NCI-H1694 treated with DMSO at 0.1 percent for 48 hours (cell line): ENCODE data around the gene LAIR2.
A peak's percentile ranks its signal among the peaks of the same experiment; 100 is the strongest.

Experiments
- DNase-seq: peaks from one replicate; lab custom pipeline; 2025; lab: John Stamatoyannopoulos, UW

The LAIR2 gene, protein sequence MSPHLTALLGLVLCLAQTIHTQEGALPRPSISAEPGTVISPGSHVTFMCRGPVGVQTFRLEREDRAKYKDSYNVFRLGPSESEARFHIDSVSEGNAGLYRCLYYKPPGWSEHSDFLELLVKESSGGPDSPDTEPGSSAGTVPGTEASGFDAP

DNA sequence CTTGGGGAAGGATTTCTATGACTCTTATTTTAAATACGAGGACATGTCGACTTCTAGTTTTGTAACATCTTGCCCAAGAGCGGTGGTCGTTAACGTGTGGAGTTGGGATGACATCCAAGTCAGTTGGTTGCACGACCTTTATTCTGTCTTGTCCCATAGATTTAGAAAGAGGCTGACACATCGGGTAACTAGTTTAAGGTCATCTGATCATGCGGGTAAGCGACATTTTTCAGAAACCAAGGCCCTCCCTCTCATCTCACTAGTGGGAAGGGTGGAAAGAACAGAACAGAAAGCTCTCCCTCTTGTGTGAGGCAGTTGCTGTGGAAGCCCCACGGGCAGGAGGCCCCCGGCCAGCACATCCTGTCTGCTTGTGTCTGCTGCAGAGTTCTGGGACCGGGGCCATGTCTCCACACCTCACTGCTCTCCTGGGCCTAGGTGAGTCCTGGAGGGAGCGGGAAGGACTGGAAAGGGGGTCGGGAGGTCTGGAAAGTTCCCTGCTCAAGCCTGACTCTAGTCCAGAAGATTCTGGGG is at the start of gene LAIR2:
LAIR2 (plus strand) TSS at position 314 of the 531 bp plus-strand sequence; CDS start at position 402, 88 bp downstream.
- no peak for DNase-seq

DNA sequence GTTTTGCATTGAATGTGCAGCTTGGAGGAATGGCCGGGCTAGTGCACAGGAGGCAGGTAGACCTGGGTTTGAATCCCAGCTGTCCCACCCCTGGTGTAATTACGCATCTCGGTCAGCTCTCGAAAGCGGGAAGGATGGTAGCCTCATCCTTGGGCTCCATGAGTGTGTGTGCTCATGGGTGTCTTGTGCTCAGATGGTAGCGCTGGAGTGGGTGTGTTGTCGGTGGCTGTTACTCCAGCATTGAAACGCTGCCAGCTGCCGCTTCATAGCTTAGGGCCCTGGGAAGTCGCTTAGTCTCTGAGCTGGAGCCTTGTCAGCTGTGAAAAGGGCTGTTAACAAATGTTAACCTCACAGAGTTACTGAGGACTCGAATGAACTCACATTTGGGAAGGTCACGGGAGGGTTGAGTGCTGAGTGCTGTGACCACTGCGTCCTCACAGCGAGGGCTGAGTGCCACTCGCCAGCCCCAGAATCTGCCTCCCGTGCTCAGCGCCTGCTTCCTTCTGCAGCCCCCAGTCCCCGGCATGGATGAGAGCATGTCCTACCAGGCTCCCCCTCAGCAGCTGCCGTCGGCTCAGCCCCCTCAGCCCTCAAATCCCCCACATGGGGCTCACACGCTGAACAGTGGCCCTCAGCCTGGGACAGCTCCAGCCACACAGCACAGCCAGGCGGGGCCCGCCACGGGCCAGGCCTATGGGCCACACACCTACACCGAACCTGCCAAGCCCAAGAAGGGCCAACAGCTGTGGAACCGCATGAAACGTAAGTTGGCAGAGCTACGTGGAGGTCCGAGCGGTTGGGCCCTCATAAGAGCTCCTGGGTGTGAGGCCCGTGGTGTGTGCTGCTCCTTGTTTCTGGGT is 48.5 kb upstream of the LAIR2 start:
- DNase-seq = no peak

DNA sequence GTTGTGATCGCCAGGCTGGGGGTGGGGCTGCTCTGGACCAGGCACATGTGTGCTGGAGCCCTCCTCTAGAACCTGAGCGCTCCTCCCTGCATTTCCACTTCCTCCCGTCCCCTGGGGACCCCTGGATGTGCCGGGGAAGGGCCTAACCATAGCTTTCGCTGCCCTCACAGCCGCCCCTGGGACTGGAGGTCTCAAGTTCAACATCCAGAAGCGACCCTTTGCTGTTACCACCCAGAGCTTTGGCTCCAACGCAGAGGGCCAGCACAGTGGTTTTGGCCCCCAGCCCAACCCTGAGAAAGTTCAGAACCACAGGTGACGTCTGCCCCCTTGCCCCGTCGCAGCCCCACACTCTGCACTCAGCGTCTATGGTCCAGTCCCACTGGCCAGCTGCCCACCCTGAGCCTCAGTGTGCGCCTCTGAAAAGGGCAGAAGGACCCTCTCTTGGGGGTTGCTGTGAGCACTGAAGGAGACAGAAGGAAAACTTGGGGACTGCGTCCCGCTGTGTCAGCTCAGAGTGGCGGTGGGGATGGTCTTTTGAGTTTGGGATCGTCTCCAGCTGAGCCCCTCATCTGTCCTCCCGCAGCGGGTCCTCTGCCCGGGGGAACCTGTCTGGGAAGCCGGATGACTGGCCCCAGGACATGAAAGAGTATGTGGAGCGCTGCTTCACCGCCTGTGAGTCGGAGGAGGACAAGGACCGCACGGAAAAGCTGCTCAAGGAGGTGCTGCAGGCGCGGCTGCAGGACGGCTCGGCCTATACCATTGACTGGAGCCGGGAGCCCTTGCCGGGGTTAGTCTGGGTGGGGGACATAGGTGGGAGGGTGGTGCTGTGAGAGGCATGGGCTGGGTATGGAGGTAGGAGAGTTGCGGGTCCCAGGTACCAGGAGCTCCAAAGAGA is 47.6 kb upstream of the LAIR2 start:
- DNase-seq = no peak

DNA sequence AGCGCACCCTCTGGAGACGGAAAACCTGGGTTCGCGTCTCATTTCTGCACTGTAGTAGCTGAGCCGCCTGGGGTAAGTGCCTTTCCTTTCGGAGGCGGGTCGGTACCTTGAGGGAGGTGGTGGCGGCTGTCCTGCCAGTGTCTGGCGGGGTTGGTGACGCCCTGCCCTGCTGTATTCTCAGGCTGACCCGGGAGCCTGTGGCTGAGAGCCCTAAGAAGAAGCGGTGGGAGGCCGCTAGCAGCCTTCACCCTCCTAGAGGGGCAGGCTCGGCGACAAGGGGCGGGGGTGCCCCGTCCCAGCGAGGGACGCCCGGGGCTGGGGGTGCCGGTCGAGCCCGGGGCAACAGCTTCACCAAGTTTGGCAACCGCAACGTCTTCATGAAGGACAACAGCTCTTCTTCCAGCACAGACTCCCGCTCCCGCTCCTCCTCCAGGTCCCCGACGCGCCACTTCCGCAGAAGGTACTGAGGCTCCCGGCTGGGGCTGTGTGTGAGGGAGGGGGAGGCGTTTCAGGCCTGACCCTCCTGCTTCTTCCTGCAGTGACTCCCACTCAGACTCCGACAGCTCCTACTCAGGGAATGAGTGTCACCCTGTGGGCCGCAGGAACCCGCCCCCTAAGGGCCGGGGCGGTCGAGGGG is 46.7 kb upstream of the LAIR2 start:
- DNase-seq = no peak

DNA sequence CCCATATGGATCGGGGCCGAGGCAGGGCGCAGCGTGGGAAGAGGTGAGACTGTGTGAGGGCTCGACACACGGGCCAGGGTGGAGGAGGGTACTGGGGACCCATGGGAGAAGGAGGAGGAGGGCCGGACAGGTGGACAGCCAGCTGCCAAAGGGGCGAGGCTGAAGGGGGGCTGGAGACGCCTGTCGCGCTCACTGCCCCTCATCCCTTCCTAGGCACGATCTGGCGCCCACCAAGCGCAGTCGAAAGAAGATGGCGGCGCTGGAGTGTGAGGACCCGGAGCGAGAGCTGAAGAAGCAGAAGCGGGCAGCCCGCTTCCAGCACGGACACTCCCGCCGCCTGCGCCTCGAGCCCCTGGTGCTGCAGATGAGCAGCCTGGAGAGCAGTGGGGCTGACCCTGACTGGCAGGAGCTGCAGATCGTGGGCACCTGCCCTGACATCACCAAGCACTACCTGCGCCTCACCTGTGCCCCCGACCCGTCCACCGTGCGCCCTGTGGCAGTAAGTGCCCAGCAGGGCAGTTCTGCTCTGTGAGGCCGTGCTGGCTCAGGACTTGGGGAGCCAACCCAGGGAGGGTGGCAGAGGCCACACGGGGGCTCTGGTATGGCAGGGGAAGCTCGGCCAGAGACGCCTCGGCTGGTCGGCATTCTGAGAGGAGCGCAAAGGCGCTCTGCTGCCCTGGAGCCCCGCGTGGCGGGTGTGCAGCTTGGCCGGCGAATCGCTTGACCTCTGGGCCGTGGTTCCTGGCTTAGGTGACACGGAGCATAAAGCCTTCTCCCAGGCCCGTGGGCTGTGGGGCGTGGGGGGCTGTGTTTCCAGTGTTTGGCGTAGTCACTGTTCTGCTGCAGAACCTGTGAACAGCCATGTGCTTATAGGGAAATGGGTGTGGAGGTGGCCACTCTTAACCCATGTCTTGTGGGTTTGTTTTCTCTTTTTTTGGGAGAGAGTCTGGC is 45.9 kb upstream of the LAIR2 start:
- DNase-seq = no peak

DNA sequence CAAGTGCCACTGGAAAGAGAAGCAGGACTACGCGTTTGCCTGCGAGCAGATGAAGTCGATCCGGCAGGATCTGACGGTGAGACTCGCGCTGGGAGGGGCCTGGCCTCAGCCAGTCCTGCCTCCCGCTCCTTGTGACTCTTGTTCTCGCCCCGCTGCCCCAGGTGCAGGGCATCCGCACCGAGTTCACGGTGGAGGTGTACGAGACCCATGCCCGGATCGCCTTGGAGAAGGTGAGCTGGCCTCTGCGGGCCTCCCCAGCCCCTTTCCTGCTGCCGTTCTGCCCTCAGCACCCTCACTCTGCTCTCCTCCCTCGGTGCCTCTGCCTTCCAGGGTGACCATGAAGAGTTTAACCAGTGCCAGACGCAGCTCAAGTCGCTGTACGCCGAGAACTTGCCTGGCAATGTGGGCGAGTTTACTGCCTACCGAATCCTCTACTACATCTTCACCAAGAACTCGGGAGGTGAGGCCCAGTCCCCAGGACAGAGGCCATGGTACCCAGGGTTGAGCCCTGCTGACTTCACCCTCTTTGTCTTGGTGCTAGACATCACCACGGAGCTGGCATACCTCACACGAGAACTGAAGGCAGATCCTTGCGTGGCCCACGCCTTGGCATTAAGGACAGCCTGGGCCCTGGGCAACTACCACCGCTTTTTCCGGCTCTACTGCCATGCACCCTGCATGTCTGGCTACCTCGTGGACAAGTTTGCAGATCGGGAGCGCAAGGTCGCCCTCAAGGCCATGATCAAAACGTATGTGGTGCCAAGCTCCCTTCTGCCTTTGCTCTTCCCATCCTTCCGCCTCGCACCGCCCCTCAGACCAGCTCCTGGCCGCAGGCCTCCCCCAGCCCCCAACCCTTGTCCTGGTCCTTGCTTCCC is 44.6 kb upstream of the LAIR2 start:
- no peak for DNase-seq

DNA sequence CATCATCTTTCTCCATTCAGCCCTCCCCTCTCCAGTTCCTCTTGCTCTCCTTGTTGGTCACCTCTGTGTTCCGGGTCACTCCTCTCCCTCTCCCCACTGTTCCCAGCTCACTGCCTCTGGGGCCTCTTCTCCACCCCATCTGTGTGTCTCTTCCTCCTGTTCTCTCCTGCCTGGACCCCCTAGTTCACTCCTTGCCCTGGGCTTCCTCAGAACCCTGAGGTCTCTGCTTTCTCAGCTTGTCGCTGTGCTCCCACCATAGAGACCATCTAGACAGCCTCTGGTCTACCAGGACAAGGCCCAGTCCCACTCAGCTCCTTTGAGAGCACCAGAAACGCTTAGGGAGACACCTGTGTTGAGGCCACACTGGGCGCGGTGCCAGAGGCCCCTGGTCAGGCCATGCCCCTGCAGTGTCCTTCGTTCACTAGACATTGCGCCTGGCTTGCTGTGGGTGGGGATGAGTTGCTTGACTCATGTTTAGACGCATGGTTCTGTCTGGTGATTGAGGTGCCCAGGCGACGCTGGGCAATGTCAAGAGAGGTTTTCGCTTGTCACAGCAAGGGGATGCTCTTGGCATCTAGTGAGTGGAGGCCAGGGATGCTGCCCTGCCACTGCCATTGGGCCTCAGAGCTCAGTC is 43.9 kb upstream of the LAIR2 start:
- no peak for DNase-seq

DNA sequence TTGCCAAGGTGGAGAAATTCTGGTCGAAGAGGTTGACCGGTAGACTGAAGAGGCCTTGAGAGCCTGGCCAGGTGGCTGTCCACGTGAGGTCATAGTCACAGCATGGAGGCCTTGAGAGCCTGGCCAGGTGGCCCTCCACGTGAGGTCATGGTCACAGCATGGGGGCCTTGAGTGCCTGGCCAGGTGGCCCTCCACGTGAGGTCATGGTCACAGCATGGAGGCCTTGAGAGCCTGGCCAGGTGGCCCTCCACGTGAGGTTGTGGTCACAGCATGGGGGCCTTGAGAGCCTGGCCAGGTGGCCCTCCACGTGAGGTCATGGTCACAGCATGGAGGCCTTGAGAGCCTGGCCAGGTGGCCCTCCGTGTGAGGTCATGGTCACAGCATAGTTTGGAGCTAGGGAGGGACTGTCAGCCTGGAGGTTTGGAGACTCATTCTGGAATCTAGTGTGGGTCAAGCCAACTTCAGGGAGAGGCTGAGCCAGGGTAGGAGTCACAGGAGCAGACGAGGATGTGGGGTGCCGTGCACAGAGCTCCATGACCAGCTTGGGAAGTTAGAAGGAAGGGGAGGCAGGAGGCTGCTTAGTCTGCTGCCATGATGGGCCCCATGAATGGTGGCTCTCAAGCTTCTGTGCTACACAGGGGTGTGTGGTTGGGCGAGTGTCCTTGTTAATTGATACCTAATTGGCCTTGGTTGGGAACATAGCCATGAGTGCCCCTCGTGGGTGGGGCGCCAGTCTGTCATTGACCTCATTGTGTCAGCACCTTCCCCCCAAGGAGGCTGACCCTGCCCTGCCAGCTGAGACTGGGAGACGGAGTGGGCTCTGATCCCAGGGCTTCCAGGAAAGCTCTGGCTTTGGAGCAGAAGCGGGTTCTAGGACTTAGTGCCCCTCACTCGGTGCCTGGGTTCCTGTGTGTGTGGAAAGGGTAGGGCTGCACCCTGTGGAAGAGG is 43.1 kb upstream of the LAIR2 start:
- no peak for DNase-seq

DNA sequence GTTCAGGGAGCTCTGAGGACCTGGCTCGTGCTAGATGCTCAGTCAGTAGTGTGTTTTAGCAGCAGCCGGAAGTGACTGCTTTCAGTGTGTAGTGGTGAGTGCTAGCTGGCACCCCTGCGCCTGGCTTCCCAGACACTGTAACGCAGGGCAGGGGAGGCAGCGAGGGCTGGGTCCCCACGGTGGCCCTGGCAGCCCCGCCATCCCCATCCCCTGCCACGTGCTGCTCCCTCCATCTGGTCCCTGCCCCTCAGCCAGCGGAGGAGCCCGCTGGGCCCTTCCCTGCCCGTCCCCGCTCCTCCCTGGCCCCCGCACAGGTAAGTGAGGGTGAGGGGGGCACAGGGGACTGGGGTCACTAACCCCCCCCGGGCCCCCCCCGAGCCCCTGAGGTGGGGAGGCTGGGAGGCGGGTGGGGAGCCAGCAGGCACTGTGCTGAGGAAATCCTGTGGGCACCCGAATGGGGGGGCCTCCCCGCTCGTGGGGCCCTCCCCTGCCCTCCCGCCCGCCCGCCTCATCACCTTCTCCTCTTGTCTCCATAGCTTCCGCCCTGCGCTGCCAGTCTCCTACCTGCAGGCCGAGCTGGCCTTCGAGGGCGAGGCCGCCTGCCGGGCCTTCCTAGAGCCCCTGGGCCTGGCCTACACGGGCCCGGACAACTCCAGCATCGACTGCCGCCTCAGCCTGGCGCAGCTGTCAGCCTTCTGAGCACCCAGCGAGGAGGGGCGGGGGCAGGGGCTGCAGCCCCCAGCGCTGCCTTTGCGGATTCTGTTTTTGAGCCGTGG is 42.2 kb upstream of the LAIR2 start:
- no peak for DNase-seq

DNA sequence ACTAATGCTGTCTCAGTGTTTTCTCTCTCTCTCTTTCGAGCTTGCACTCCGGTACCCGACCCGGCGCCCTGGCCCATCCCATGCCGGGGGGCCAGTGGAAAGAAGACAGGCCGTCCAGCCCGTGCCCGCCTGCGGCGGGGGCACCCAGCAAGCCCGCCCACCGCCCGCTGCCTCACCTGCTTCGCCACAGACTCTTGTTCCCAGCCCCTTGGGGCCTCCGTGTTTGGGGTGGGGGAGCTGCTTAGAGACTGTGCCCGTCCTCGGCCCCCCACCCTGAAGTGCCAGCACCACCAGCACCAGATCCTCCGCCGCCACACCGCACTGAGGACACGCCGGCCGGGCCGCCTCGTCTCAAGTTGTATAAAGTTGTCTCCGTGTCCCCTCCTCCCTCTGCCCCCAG is 41.4 kb upstream of the LAIR2 start:
- no peak for DNase-seq

DNA sequence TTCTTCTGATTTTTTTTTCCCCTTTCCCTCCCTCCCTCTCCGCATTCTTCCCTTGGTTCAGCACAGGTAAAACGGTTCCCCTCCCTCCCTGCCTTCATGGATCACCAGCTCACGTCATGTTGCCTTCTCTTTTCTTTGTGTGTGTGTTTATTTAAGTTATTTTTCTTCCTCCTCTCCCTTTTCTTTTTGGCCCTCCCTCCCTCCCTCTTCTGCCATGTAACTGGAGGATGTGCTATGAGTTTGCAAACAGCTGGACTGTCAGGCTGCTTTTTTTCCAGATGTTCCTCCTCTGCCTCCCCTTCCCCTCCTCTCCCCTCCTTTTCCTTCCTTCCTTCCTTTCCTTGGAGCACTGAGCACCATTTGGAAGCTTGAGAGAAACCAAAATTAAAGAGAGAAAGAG is 41.0 kb upstream of the LAIR2 start:
- no peak for DNase-seq

DNA sequence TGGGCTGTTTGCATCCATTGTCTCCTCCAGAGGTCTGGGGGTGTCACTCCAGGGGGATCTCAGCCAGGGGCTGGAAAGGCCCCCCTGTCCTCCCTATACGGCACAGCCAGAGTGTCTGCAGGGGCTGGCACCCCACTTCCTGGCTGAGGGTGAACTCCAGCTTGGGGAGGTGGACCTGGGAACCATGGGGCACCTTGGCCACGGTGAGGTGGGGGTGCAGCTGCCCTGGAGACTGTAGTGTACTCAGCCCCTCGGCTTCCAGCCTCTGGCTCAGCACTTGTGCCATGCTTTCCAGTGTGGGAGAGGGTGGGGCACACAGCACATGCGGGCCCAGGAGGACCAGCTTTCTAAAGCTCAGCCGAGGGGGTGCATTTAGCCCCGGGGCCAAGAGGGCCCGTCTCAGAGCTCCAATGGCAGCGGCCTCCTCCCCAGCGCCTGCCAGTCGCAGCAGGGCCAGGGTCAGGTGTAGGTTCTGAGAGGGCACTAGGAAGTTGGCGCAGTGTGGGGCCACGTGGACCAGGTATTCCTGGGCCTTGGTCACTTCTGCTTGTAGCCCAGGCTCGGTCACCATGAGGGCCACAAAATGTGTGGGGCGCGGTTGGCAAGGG is 40.5 kb upstream of the LAIR2 start:
- no peak for DNase-seq

DNA sequence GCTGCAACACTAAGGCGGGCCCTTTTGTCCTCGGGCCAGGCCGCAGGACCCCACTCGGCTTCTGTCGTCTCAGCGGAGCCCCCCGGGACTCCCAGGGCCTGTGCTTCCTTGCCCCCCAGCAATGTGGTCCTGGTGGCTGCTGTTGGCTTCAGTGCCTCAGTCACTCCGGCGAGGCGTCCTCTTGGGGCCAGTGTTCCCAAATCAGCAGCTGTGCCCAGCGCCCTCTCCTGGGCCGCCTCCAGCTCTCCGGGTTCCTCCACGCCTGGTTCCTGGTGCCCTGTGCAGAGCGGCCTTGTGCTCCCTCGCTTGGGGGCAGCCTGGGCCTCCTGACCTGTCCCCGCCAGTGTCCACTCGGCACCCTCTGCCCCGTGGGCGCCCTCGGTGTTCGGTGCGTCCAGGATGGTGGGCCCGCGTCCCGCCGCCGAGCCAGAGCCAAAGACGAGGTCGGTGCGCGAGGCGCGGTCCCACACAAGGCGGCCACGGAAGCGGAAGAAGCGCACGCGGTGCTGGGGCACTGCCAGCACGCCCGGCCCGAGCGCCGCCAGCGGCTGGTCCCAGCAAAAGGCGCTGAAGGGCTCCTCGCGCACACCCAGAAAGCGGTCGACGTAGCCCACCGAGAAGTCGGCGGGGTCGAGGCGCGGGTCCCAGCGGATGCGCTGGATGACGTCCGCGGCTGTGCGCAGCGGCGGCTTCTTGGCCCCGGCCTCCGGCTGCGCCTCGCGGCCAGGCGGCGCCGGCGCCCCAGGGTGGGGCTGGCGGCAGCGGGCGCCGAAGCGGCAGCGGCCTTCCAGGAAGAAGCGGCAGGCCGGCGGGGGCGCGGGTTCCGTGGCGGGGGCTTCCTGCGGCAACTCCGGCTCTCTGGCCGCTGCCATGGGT is 39.7 kb upstream of the LAIR2 start:
- peak; percentile 22 for DNase-seq

DNA sequence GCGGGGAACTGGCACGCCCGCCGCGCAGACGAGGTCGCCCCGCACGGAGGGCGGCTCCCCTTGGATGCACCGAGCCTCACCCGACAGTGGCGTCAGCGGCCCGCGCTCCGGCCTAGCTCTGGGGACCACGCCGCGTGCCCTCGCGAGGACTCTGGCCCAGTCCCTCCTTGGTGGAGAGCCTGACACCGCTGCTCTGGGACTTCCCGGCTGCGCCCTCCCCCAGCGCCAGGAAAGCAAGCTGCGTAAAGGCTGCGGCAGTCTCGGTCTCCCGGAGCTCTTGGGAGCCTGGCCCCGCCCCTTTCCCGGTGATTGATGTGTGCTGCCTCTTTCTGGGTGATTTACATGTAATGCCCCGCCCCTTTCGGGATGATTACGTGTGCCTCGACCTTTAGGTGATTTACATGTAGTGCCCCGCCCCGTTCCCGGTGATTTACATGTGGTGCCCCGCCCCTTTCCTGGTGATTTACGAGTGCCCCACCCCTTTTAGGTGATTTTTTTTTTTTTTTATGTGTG is 39.0 kb upstream of the LAIR2 start, which contains the start of gene LENG9:
LENG9 (minus strand) TSS at position 248 of the 513 bp plus-strand sequence. CDS start 252 bp downstream, outside the sequence.
- peak; percentile 92 for DNase-seq

DNA sequence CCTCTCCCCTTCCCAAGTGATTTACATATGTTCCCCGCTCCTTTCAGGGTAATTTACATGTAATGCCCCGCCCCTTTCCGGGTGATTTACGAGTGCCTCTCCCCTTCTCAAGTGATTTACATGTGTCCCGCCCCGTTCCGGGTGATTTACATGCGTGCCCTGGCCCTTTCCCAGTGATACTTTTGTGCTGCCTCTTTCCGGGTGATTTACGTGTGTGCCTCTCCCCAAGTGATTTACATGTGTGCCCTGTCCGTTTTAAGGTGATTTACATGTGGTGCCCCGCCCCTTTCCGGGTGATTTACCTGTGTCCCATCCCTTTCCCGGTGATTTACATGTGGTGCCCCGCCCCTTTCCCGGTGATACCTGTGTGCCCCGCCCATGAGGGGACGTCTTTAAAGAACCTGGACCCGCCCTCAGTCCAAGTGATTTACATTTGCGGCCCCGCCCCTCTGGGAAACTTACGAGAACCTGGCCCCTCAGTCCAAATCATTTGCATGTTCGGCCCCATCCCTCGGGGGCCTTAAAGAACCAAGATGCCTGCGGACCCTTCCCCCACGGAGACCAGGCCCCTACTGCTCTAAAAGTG is 38.5 kb upstream of the LAIR2 start:
- DNase-seq = peak; percentile 78
